Parathyroid adenoma (tissue), 2 donors: ENCODE measurements around the gene CNTNAP2.

Experiments
- H2AFZ ChIP-seq: fragments of 300-600 bp; sonication (generic); one replicate; pipeline ENCODE4 v1.7.0; 2017; ENCODE audit warnings: antibody characterized with exemption, mild to moderate bottlenecking
- H3K27ac ChIP-seq: fragments of 300-600 bp; sonication (generic); one replicate; pipeline ENCODE4 v1.7.0; 2017
- H3K27me3 ChIP-seq: fragments of 300-600 bp; sonication (generic); one replicate; pipeline ENCODE4 v1.7.0; 2017; ENCODE audit warnings: low read length; ENCODE audit not compliant: control insufficient read depth, insufficient read depth
- H3K36me3 ChIP-seq: fragments of 300-600 bp; sonication (generic); one replicate; pipeline ENCODE4 v1.7.0; 2017; ENCODE audit warnings: low read length; ENCODE audit not compliant: control insufficient read depth, insufficient read depth
- H3K4me1 ChIP-seq: fragments of 300-600 bp; sonication (generic); one replicate; pipeline ENCODE4 v1.7.0; 2017; ENCODE audit warnings: control low read depth
- H3K4me2 ChIP-seq: fragments of 300-600 bp; sonication (generic); one replicate; pipeline ENCODE4 v1.7.0; 2017; ENCODE audit warnings: low read length
- H3K4me3 ChIP-seq: fragments of 300-600 bp; sonication (generic); one replicate; pipeline ENCODE4 v1.7.0; 2017; ENCODE audit warnings: low read depth, low read length
- H3K79me2 ChIP-seq: fragments of 300-600 bp; sonication (generic); one replicate; pipeline ENCODE4 v1.7.0; 2017; ENCODE audit warnings: control low read depth
- H3K9ac ChIP-seq: fragments of 300-600 bp; sonication (generic); one replicate; pipeline ENCODE4 v1.7.0; 2017; ENCODE audit warnings: mild to moderate bottlenecking
- H3K9me3 ChIP-seq: fragments of 300-600 bp; sonication (generic); one replicate; pipeline ENCODE4 v1.7.0; 2017; ENCODE audit warnings: low read length; ENCODE audit not compliant: control insufficient read depth
- CTCF ChIP-seq: fragments of 300-600 bp; sonication (generic); IDR thresholded peaks from one replicate; pipeline ENCODE4 v1.7.0; 2017; ENCODE audit warnings: antibody characterized with exemption, mild to moderate bottlenecking
- donor health status: primary hyperparathyroidism.

The CNTNAP2 gene

GRCh38 chr7:146417176-146417575 lies 300.6 kb downstream of the CNTNAP2 start:
- H3K4me2 ChIP-seq: no peak overlapping the region
- no peak overlapping the region for H3K4me3 ChIP-seq
- H3K27ac ChIP-seq: no peak overlapping the region
- no peak overlapping the region for H3K9ac ChIP-seq
- H2AFZ ChIP-seq: no peak overlapping the region
- H3K9me3 ChIP-seq: no peaks in the 10 kb centered on the region
- TF ChIP-seq CTCF: no peak
- H3K36me3 ChIP-seq: no peaks in the 10 kb centered on the region
- H3K4me1 ChIP-seq: no peaks in the 10 kb centered on the region
- H3K79me2 ChIP-seq: no peaks in the 10 kb centered on the region
- no peaks in the 10 kb centered on the region for H3K27me3 ChIP-seq

GRCh38 chr7:146423446-146423845 lies 306.8 kb downstream of the CNTNAP2 start:
- H3K79me2 ChIP-seq: no peaks in the 10 kb centered on the region
- H3K9me3 ChIP-seq: no peaks in the 10 kb centered on the region
- no peaks in the 10 kb centered on the region for H3K4me1 ChIP-seq
- no peak for TF ChIP-seq CTCF
- no peak overlapping the region for H3K27ac ChIP-seq
- H3K4me2 ChIP-seq: no peak overlapping the region
- H3K36me3 ChIP-seq: no peaks in the 10 kb centered on the region
- H3K27me3 ChIP-seq: no peaks in the 10 kb centered on the region
- no peak overlapping the region for H3K9ac ChIP-seq
- no peak overlapping the region for H3K4me3 ChIP-seq
- no peak overlapping the region for H2AFZ ChIP-seq

- no peaks in the 10 kb centered on the region for H3K79me2 ChIP-seq
- no peak for TF ChIP-seq CTCF
- H3K4me3 ChIP-seq: no peak overlapping the region
- H3K27ac ChIP-seq: no peak overlapping the region
- H3K4me2 ChIP-seq: no peak overlapping the region
- no peaks in the 10 kb centered on the region for H3K27me3 ChIP-seq
- H3K4me1 ChIP-seq: no peaks in the 10 kb centered on the region
- H3K36me3 ChIP-seq: no peaks in the 10 kb centered on the region
- no peak overlapping the region for H3K9ac ChIP-seq
- H2AFZ ChIP-seq: no peak overlapping the region
- no peaks in the 10 kb centered on the region for H3K9me3 ChIP-seq
Measured at GRCh38 chr7:146424084-146424483, 307.5 kb downstream of the CNTNAP2 start.

- Histone ChIP-seq H2AFZ (no peak overlapping the region), H3K9me3 (no peaks in the 10 kb centered on the region), H3K4me1 (no peaks in the 10 kb centered on the region), H3K36me3 (no peaks in the 10 kb centered on the region), H3K9ac (no peak overlapping the region), H3K79me2 (no peaks in the 10 kb centered on the region), H3K27me3 (no peaks in the 10 kb centered on the region), H3K4me2 (no peak overlapping the region), H3K4me3 (no peak overlapping the region), H3K27ac (no peak overlapping the region)
- TF ChIP-seq CTCF: no peak
Measured at GRCh38 chr7:146433501-146433900, 316.9 kb downstream of the CNTNAP2 start.

- Histone ChIP-seq H3K36me3 (no peaks in the 10 kb centered on the region), H3K9me3 (no peaks in the 10 kb centered on the region), H3K4me3 (no peak overlapping the region), H3K4me2 (no peak overlapping the region), H3K79me2 (no peaks in the 10 kb centered on the region), H3K4me1 (no peaks in the 10 kb centered on the region), H3K9ac (no peak overlapping the region), H3K27ac (no peak overlapping the region), H3K27me3 (no peaks in the 10 kb centered on the region), H2AFZ (no peak overlapping the region)
- no peak for TF ChIP-seq CTCF
Measured at GRCh38 chr7:146443102-146443501, 326.5 kb downstream of the CNTNAP2 start.
